Dermis blood vessel endothelial cell (primary cell): Measurements from ENCODE around the gene SOCS7. TPM values are rescaled to one million over a fixed set of nuclear protein-coding genes. Genes with fewer than 3 reads are reported as not detected.
"Not testable (repeated sequence)": the region's sequence is repeated elsewhere in the genome, so short reads cannot be mapped to it uniquely, and the experiment has no call there.

Experiments
- DNase-seq: peaks from one replicate; pipeline ENCODE4 v3.0.0; 2010
- total RNA-seq: library from RNA; depleted of rRNA; stranded (reverse); fragments of >200 nt; gene quantifications from 2 replicates; pipeline ENCODE4 v1.2.3, GENCODE V29; 2014

The SOCS7 gene
- total RNA-seq, 1 donor from 2014 or later, result 8.3 TPM

DNA sequence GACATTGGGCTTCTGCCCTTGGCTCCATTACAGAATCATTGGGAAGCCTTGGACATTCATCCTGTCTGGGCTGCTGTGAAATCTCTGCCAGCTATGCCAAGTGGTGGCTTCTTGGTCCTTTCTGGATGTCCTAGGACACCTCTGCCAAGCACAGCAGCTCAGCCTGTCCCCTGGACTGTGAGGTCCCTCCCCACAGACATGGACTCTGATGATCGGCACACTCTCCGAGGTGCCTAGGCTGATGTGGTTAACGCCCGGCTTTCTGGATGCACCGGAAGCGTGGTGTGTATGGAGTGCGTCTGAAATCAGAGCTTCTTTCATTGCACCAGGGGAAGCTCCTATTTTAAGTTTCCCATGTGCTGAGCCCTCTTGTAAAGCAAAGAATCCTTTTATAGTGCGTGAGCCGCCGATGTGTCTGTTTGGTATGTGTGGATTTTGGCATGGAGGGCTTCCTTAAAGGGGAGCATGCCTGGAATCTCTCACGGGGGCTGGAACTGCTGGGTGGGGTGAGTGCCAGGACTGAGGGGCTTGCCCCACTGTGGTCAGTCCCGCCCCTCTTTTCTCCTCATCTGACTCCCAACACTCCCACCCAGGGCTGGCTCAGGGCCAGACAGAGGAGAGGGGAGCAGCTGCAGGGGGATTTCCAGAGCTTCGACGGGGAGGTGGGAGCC is 69.7 kb downstream of the SOCS7 start:
- peak; percentile 19 for DNase-seq

DNA sequence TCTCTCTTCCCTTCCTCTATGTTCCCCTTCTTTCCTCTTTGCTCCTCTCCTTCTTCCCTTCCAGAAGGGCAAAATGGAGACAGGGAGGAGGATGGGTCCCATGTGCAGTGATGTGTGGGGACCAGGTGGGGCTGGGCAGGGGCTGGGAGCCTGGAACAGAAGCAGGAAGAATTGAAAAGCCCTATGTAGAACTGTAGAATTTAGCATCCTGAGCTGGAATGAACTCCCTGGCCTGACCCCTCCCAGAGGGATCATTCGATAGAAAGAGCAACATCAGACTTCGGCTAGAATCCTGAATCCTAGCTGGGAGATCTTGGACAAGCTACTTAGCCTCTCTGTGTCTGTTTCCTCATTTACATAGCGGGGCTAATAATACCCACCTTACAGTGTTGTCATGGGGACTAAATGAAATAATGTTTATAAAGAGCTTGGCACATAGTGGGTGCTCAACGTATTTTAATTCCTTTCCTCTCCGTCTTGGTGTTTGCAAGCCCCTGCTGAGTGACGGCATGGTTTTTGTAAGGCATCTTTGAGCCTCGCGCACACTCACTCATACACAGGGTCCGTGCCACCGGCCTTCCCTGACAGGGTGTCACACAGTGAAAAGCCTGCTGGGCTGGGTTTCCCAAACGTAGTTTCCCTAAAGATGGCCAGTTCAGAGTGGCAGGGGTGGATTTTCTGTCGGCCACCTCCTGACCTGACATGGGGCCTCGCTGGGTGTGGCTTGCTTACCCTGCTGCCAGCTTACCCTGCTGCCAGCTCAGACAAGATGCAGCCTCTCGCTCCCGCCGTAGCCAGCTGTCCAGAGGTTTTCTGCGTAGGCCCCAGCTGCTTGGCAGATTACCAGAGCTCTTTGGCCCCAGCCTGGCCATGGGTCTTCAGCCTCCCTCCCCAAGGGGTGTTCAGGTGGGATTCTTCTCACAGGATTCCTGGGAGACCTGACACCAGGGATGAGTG is 70.5 kb downstream of the SOCS7 start:
- DNase-seq, result no peak

GRCh38 chr17:38424297-38424972 is 72.8 kb downstream of the SOCS7 start:
- no peak for DNase-seq

GRCh38 chr17:38425031-38425430 is 73.4 kb downstream of the SOCS7 start:
- peak; percentile 43 for DNase-seq

DNA sequence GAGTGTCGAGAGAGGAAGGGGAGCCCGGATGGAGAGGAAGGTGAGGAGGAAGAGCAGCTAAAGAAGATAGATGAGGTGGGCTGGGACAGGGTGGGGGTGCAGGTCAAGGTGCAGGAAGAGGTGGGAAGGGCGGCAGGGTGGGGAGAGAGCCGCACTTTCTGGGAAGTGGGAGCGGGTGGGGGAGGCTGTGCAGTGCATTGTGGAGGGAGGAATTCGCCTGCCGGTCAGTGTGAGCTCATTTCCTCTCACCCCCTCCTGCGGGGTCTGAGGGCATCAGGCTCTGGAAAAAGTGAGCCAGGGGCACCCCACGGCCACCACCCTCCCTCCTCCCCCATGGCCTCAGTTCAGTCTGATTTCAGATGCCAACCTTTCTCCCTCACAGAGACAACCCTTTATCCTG is 74.1 kb downstream of the SOCS7 start:
- peak; percentile 88 for DNase-seq

DNA sequence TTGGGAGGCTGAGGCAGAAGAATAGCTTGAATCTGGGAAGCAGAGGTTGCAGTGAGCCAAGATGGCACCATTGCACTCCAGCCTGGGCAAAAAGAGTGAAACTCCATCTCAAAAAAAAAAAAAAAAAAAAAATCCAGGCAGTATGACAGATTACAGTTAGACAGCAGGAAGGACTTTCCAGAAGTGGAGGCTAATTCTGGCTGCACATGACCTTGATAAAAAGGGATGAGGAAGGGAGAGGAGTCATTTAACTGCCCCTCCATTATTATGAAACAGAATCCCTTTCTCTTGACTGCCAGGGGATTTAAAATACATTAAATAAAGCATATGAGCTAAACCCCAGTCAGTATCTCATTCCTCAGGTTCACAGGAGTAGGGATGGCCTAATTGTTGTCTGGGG is 74.8 kb downstream of the SOCS7 start:
- no peak for DNase-seq

DNA sequence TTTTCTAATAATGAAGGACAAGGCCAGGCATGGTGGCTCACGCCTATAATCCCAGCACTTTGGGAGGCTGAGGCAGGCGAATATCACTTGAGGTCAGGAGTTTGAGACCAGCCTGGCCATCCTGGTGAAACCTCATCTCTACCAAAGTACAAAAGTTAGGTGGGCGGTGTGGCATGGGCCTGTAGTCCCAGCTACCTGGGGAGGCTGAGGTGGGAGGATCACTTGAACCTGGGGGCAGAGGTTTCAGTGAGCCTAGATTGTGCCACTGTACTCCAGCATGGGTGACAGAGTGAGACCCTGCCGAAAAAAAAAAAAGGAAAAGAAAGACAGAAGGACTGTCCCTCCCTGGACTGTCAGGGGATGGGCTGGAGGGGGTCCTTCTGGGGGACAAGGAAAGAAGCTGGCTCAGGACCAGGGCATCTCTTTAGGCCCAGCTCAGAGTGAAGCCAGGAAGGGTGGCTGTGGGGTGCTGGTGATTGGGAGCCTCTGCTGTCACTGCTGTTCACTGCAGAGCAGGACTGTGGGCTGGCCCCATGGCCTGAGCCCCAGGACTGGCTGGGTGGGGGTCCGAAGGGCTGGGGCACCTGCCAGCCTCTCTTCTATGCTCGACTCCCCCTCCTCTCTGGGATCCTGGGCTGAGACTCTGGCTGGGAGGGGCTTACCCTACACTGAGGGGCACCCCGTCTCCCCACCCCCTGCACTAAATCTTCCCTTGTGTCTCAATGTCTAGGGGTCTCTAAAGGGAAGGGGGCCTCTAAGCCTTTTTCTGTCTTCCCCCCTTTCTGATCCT is 75.7 kb downstream of the SOCS7 start:
- no peak for DNase-seq

DNA sequence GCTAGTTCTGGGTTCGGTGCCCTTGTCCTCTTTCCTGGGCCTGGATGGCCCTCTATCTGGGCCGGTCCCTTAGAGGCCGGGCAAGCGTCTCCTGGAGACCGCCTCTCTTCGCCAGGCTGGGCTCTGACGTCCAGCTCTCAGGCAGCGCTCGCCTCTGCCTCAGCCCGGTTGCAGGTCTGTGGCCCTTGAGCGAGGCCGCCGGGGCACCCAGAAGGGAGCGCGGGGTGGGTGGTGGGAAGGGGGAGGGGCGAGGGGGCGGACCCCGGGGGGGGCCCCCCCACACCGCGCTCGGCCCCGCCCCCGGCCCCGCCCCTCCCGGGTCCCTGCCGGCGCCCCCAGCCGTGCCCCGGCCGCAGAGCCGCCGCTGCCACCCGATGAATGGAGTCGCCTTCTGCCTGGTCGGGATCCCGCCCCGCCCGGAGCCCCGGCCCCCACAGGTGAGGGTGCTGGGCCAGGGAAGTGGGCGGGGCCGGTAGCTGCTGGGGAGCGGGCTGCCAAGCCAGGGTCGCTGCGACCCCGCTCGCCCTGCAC is 76.5 kb downstream of the SOCS7 start, which contains the start of gene ARHGAP23:
ARHGAP23 (plus strand) TSS at position 353 of the 531 bp plus-strand sequence; CDS start at position 375, 22 bp downstream.
- DNase-seq, result peak; percentile 72

DNA sequence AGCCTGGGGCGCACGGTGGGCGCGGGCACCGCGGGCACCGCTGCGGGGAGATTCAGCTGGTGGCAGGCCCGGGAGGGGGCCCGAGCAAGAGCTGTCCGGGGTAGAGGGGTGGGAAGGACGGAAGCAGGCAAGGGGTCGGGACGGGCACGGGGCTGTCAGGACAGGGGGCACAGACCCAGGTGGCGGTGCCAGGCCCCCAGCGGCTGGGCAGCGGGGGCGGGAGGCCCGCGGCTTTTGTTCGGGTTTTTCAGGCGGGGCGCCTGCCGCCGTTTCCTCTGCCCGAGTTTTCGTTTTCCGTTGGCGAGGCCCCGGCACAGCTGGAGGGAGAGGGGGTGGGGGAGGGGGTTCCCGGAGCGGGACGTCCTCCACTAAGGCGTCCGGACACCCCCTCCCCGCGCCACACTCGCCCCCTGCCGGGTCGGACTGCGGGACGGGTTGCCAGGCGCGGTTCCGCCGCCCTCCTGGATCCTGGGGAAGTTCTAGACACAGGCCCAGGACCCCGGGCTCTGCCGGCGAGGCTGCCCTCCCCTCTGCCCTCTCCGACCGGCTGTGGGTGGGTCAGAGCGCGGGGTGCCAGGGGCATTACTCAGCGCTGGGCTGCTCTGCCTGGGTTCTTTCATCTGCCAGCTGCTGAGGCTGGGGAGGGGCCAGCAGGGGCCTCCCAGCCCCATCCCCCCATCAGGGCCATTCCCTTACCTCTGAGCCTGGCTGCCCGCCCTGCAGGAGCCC is 77.2 kb downstream of the SOCS7 start:
- peak; percentile 57 for DNase-seq

DNA sequence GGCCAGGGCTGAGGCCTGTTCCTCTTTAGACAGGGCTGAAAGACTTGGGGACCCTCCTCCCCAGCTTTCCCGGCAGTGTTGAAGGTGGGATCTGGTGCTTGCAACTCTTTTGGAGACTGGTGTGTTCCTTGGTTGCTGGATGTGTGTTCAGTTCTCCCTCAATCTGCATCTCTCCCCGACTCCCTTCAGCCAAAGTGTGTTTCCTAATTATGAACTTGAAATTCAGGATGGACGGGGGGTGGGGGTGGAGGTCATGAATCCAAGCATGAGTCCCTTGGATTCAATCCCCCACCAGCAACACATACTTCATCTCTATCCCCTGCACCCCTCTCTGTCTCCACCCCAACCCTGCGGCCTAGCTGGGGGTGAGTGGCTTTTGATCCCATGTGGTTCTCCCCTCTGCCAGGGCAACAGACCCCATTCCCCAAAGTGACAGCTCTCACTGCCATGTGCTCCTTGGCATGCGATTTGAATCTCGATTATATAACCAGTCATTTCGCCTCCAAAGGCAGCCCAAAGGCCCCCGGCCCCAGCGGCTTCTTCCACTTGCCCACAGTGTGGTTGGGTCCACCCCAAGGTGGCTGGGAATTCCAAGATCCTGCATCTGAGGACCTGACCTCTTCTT is 77.9 kb downstream of the SOCS7 start:
- no peak for DNase-seq

- DNase-seq, result no peak
These were observed 78.7 kb downstream of the SOCS7 start for GRCh38 chr17:38430316-38430715.

DNA sequence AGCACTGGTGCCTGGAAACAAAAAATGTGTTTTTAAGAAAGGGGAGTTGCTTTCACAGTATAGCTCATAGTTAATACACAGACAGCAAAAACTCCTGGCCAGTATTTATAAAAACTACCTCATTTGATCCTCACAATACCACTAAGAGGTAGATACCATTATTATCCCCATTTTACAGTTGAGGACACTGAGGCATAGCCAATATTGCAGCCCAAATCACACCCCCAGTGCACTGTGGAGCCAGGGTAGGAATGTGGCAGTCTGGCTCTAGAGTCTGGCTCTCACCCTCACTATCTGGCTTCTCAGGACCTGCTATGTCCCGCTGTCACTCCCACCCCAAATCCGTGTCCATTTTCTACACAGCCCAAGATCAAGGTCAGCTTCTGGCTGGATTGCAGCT is 79.2 kb downstream of the SOCS7 start:
- no peak for DNase-seq

GRCh38 chr17:38431346-38432145 is 79.9 kb downstream of the SOCS7 start:
- no peak for DNase-seq

DNA sequence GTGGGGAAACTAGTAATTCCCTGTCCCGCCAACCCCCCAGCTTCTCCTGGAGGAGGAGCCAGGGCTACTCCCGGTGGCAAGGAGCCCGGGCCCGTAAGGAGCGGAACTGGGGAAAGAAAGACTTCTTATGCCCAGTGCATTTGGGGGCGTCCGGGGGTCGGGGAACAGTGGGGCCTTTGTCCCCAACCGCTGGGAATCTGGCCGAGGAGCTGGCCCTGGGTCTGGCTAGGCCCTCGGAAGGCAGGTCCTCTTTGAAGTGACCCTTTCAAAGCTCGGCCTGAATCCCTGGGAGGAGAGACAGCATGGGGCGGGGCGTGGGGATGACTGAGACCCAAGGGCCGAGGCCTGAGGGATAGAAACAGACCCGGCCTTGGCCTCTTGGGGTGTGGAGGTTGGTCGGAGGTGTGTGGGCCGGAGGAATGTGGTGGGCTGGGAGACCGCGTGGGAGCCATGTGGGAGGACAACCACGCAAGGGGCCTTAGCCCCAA is 82.6 kb downstream of the SOCS7 start:
- DNase-seq, result no peak

GRCh38 chr17:38435795-38436194 is 84.2 kb downstream of the SOCS7 start:
- DNase-seq, result no peak

GRCh38 chr17:38436386-38436785 is 84.7 kb downstream of the SOCS7 start:
- no peak for DNase-seq

DNA sequence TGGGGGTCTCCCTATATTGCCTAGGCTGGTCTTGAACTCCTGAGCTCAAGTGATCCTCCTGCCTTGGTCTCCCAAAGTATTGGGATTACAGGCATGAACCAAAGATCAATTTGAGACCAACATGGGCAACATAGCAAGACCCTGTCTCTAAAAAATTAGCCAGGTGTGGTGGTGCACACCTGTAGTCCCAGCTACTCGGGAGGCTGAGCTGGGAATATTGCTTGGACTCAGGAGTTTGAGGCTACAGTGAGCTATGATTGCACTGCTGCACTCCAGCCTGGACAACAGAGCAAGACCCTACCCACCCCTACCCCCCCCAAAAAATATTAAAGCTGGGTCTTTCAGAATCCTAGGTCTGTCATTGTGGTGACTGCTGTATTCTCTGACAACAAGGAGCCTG is 85.7 kb downstream of the SOCS7 start:
- not testable (repeated sequence) for DNase-seq

GRCh38 chr17:38439436-38439835 is 87.8 kb downstream of the SOCS7 start:
- DNase-seq, result peak; percentile 72

DNA sequence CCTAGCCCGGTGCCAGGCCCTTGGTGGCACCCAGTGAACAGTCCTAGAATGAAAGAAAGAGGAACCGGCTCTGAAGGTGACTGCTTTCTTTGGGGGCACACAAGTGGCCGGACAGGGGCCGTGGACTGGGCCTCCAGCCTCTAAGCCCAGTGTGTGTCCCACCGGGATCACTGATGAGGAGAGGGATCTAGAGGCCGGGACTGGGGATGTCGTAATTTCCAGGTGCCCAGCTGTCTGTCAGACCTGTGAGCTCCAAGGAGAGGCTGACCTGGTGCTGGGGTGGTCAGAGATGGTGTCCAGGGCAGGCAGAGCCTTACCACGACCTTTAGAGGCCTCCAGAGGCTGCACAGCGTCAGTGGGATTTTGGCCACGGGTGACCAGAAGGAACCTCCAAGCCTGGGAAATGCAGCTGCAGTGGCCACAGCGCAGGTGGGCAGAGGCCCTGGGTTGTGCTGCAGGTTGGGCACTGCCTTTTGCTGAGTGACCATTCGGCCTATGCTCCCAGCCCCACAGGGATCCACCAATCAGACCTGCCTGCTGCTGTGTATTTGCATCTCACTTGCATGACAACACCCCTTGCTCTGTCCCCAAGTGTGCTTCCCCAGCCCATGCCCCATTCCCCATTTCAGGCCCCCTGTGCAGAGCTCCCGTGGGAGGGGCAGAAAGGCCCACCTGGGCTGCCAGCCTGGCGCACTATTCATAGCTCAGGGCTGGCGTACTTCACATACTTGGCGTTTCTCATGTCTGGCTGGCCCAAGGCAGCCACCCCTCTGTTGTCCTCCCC is 89.2 kb downstream of the SOCS7 start:
- DNase-seq, result no peak
